Endothelial cell of umbilical vein (primary cell): Measurements from ENCODE around the gene CRAT. TPM values are rescaled to one million over a fixed set of nuclear protein-coding genes. Genes with fewer than 3 reads are reported as not detected.

ENCODE experiments used
- BruUV-seq: library from RNA; stranded (reverse); fragments of 400-500 nt; replicated peaks from 2 replicates; lab custom pipeline; 2021; lab: Mats Ljungman, UMichigan
- CTCF ChIA-PET: fragments of 300-600, 350-600 bp; sonication (Branson Sonifier 250); formaldehyde crosslinking; loops from one replicate; lab custom pipeline; 2021; ENCODE audit warnings: antibody characterized with exemption, inconsistent platforms; lab: Charles Lee
- POLR2A ChIA-PET: fragments of 300-600, 350-600 bp; sonication (Branson Sonifier 250); formaldehyde crosslinking; loops from one replicate; lab custom pipeline; 2021; ENCODE audit warnings: antibody characterized with exemption, inconsistent platforms; lab: Charles Lee
- DNase-seq: peaks from one replicate; pipeline ENCODE4 v3.0.0-alpha.2; 2011; ENCODE audit warnings: low read depth, low spot score
- FAIRE-seq: peaks from 2 replicates; lab custom pipeline; 2011; peaks lifted over from hg19 to GRCh38; lab: Jason Lieb, UNC
- H2AFZ ChIP-seq: 2 replicates; pipeline ENCODE4 v1.6.0; 2012; ENCODE audit warnings: low read depth, low read length, control low read depth, inconsistent platforms
- H3K27ac ChIP-seq: 2 replicates; pipeline ENCODE4 v1.5.1; 2011; ENCODE audit warnings: low read depth, mild to moderate bottlenecking, control low read depth, low read length, moderate library complexity; ENCODE audit not compliant: insufficient read depth
- H3K27me3 ChIP-seq, 2 experiments: 2 replicates each; pipeline versions ENCODE4 v1.6.0 to v1.6.1; 2011; ENCODE audit warnings: low read length in 2 of 2, mixed read lengths in 1 of 2; ENCODE audit not compliant: control insufficient read depth in 2 of 2, insufficient read depth in 2 of 2
- H3K36me3 ChIP-seq, 2 experiments: 2 replicates in 1 of 2; 3 replicates in 1 of 2; pipeline ENCODE4 v1.5.1; 2011; ENCODE audit warnings: low read length in 2 of 2, mild to moderate bottlenecking in 1 of 2, moderate library complexity in 1 of 2; ENCODE audit not compliant: control insufficient read depth in 2 of 2, insufficient read depth in 2 of 2; ENCODE audit errors: extremely low read depth in 1 of 2
- H3K4me1 ChIP-seq: 3 replicates; pipeline ENCODE4 v1.5.1; 2011; ENCODE audit warnings: mild to moderate bottlenecking, low read length; ENCODE audit not compliant: control insufficient read depth, insufficient read depth; ENCODE audit errors: extremely low read depth
- H3K4me2 ChIP-seq: 2 replicates; pipeline ENCODE4 v1.6.1; 2011; ENCODE audit warnings: low read length, control low read depth, mixed read lengths; ENCODE audit not compliant: insufficient read depth
- H3K4me3 ChIP-seq, 3 experiments: fragments of 200-600 bp in 1 of 3; sonication (generic), shearing (Covaris generic) in 1 of 3; replicated peaks in 1 of 3; 2 replicates each; pipeline ENCODE4 v1.5.1; 2011 to 2016; ENCODE audit warnings: control low read depth in 3 of 3, low read length in 3 of 3, mild to moderate bottlenecking in 2 of 3, inconsistent platforms in 1 of 3, low read depth in 1 of 3, moderate library complexity in 1 of 3; ENCODE audit not compliant: insufficient read depth in 1 of 3
- H3K79me2 ChIP-seq: 2 replicates; pipeline ENCODE4 v1.6.0; 2012; ENCODE audit warnings: low read length, inconsistent platforms; ENCODE audit not compliant: control insufficient read depth, insufficient read depth
- H3K9ac ChIP-seq: replicated peaks from 2 replicates; pipeline ENCODE3; 2011; ENCODE audit warnings: low read length, control low read depth; ENCODE audit not compliant: insufficient read depth; ENCODE audit errors: extremely low read depth
- H3K9me1 ChIP-seq: replicated peaks from 3 replicates; pipeline ENCODE4 v1.6.0; 2011; ENCODE audit warnings: mild to moderate bottlenecking, low read length; ENCODE audit not compliant: control insufficient read depth, insufficient read depth; ENCODE audit errors: extremely low read depth
- H3K9me3 ChIP-seq: replicated peaks from 2 replicates; pipeline ENCODE4 v1.5.1; 2012; ENCODE audit warnings: low read length, inconsistent platforms; ENCODE audit not compliant: control insufficient read depth, insufficient read depth
- H4K20me1 ChIP-seq: replicated peaks from 2 replicates; pipeline ENCODE3; 2011; ENCODE audit warnings: mild to moderate bottlenecking, low read length; ENCODE audit not compliant: control insufficient read depth, insufficient read depth; ENCODE audit errors: extremely low read depth
- CTCF ChIP-seq, 2 donors: IDR thresholded peaks; 1 replicate in 1 of 2; 2 replicates in 1 of 2; pipeline ENCODE4 v1.5.1; 2011; ENCODE audit warnings: low read length in 2 of 2, mild to moderate bottlenecking in 2 of 2, moderate library complexity in 2 of 2, control low read depth in 1 of 2, inconsistent platforms in 1 of 2, low read depth in 1 of 2; ENCODE audit not compliant: insufficient read depth in 1 of 2; ENCODE audit errors: extremely low read depth in 1 of 2
- EZH2 ChIP-seq: IDR thresholded peaks from 2 replicates; pipeline ENCODE4 v1.6.1; 2012; ENCODE audit warnings: borderline replicate concordance, low read depth, mild to moderate bottlenecking, moderate library complexity, low read length, inconsistent platforms; ENCODE audit not compliant: severe bottlenecking
- FOS ChIP-seq: IDR thresholded peaks from 2 replicates; pipeline ENCODE4 v1.6.1; 2011; ENCODE audit warnings: mild to moderate bottlenecking, low read length, moderate library complexity, borderline replicate concordance; ENCODE audit not compliant: insufficient read depth
- GATA2 ChIP-seq: IDR thresholded peaks from 2 replicates; pipeline ENCODE4 v1.7.0; 2011; ENCODE audit warnings: low read depth, mild to moderate bottlenecking, moderate library complexity, mixed read lengths, low read length; ENCODE audit not compliant: insufficient read length, insufficient read depth
- JUN ChIP-seq: IDR thresholded peaks from 2 replicates; pipeline ENCODE4 v1.6.1; 2011; ENCODE audit warnings: borderline replicate concordance, low read depth; ENCODE audit not compliant: insufficient read length, insufficient read depth
- MAX ChIP-seq: IDR thresholded peaks from 2 replicates; pipeline ENCODE4 v1.6.1; 2011; ENCODE audit not compliant: insufficient read depth, insufficient read length
- MYC ChIP-seq: IDR thresholded peaks from one replicate; pipeline ENCODE4 v1.6.1; 2011; ENCODE audit warnings: mild to moderate bottlenecking, low read depth, low read length
- POLR2A ChIP-seq: IDR thresholded peaks from 2 replicates; pipeline ENCODE4 v1.6.1; 2012; ENCODE audit warnings: low read depth, mild to moderate bottlenecking, control low read depth, low read length
- POLR2AphosphoS5 ChIP-seq: IDR thresholded peaks from 2 replicates; pipeline ENCODE4 v1.6.1; 2012; ENCODE audit warnings: low read depth, mild to moderate bottlenecking, control low read depth, low read length, moderate library complexity; ENCODE audit not compliant: insufficient read depth
- dilution Hi-C: fragments of 300-500 bp; cut with MboI; formaldehyde crosslinking; loops from one replicate; pipeline ENCODE4 v1.15.0; 2019; ENCODE audit warnings: low sequenced_read_pairs; ENCODE audit not compliant: extremely low pct_ligation_motif_present
- intact Hi-C: fragments of 100-400 bp; cut with micrococcal nuclease; formaldehyde crosslinking; loops from one replicate; pipeline ENCODE4 v1.10.0; 2022
- polyA plus RNA-seq, 4 experiments: library from polyadenylated mRNA; depleted of rRNA in 3 of 4; stranded (reverse) in 3 of 4; unstranded in 1 of 4; fragments of >200 nt; gene quantifications; 2 replicates each; pipeline versions ENCODE4 v1.2.1 to v1.2.3, GENCODE V29; 2011 to 2012; ENCODE audit warnings: missing spikeins in 1 of 4
- total RNA-seq: library from RNA; stranded (reverse); gene quantifications from 2 replicates; pipeline ENCODE4 v1.2.3, GENCODE V29; 2021

CRAT gene
- total and polyA plus RNA-seq, 2 donors (not counting 3 experiments of a cell fraction or from before 2014, with no cell fraction given) = 34.2 to 55.3 TPM

GRCh38 chr9:129052592-129052991 is 58.0 kb downstream of the CRAT start:
- TF ChIP-seq POLR2AphosphoS5 (no peak), MAX (no peak), CTCF (IDR thresholded peaks at IDR 0.05; ENCODE audit: extremely low read depth in 1 of 2, insufficient read depth in 1 of 2, low read depth in 1 of 2, low read length in 2 of 2) (no peak), JUN (no peak), MYC (no peak), GATA2 (no peak), FOS (no peak), POLR2A (no peak), EZH2 (no peak)
- H3K27me3 ChIP-seq = no peaks in the 10 kb centered on the region
- FAIRE-seq (no peak), DNase-seq (no peak)
- H3K36me3 ChIP-seq = peaks cover 5 to 22% of the 10 kb centered on the region in 2 experiments
- no peak overlapping the region for H3K9ac ChIP-seq
- no peaks in the 10 kb centered on the region for H3K79me2 ChIP-seq
- no peaks in the 10 kb centered on the region for H3K4me1 ChIP-seq
- no peak overlapping the region for H3K4me2 ChIP-seq
- intact Hi-C loops (no loop called here), dilution Hi-C loops (no loop called here)
- no peaks in the 10 kb centered on the region for H3K9me1 ChIP-seq
- no TSS peak for BruUV-seq
- no peaks in the 10 kb centered on the region for H3K9me3 ChIP-seq
- no peak overlapping the region for H3K27ac ChIP-seq
- no peaks in the 10 kb centered on the region for H4K20me1 ChIP-seq
- CTCF ChIA-PET = no interaction called here
- POLR2A ChIA-PET = no interaction called here
- H3K4me3 ChIP-seq = no peak overlapping the region
- H2AFZ ChIP-seq = no peak overlapping the region

Other genes starting within 250 kb of the CRAT start
- 7.2 and 8.0 TPM in 2 replicates for gene KYAT1, start 228.8 kb downstream of the CRAT start, total RNA-seq
- gene KYAT1, start 228.8 kb downstream of the CRAT start, polyA plus RNA-seq = 9.6 and 10.3 TPM in 2 replicates
- gene LRRC8A, start 228.7 kb downstream of the CRAT start, total RNA-seq = 99.6 and 126 TPM in 2 replicates
- gene LRRC8A, start 228.7 kb downstream of the CRAT start, polyA plus RNA-seq = 129 and 134 TPM in 2 replicates
- gene PHYHD1, start 189.8 kb downstream of the CRAT start, total RNA-seq = 0.30 and 1.8 TPM in 2 replicates
- gene PHYHD1, start 189.8 kb downstream of the CRAT start, polyA plus RNA-seq = 1.1 and 1.8 TPM in 2 replicates
- 18.8 and 22.3 TPM in 2 replicates for gene DOLK, start 163.2 kb downstream of the CRAT start, total RNA-seq
- 59.8 and 71.6 TPM in 2 replicates for gene DOLK, start 163.2 kb downstream of the CRAT start, polyA plus RNA-seq
- 62.1 and 66.2 TPM in 2 replicates for gene NUP188, start 163.1 kb downstream of the CRAT start, total RNA-seq
- gene NUP188, start 163.1 kb downstream of the CRAT start, polyA plus RNA-seq = 62.7 TPM in 2 replicates
- gene SH3GLB2, start 82.5 kb downstream of the CRAT start, total RNA-seq = 55.8 and 58.8 TPM in 2 replicates
- 77.5 and 91.9 TPM in 2 replicates for gene SH3GLB2, start 82.5 kb downstream of the CRAT start, polyA plus RNA-seq
- 28.0 and 29.5 TPM in 2 replicates for gene MIGA2, start 74.2 kb downstream of the CRAT start, total RNA-seq
- 27.7 and 28.0 TPM in 2 replicates for gene MIGA2, start 74.2 kb downstream of the CRAT start, polyA plus RNA-seq
- 17.7 and 26.6 TPM in 2 replicates for gene DOLPP1, start 29.7 kb downstream of the CRAT start, total RNA-seq
- 28.3 and 32.4 TPM in 2 replicates for gene DOLPP1, start 29.7 kb downstream of the CRAT start, polyA plus RNA-seq
- gene PTPA, start 622 bp upstream of the CRAT start, total RNA-seq = 121 and 123 TPM in 2 replicates
- gene PTPA, start 622 bp upstream of the CRAT start, polyA plus RNA-seq = 97.7 and 108 TPM in 2 replicates
- 12.3 and 13.3 TPM in 2 replicates for gene IER5L, start 67.5 kb upstream of the CRAT start, total RNA-seq
- gene IER5L, start 67.5 kb upstream of the CRAT start, polyA plus RNA-seq = 5.3 and 9.2 TPM in 2 replicates